Tibial artery (tissue), 4 donors: ENCODE measurements around the gene FRK.
"Not testable (repeated sequence)": the region's sequence is repeated elsewhere in the genome, so short reads cannot be mapped to it uniquely, and the experiment has no call there.

Source experiments
- DNase-seq, 2 donors: peaks; one replicate each; pipeline ENCODE4 v3.0.0-alpha.2; 2019
- H3K27ac ChIP-seq, 2 donors: fragments of 200-600 bp; sonication (generic) in 1 of 2; 1 replicate in 1 of 2; 2 replicates in 1 of 2; pipeline ENCODE4 v1.5.1; 2018 to 2019; ENCODE audit warnings: mild to moderate bottlenecking in 1 of 2
- H3K27me3 ChIP-seq, 2 donors: fragments of 200-600 bp; sonication (generic) in 1 of 2; one replicate each; pipeline versions ENCODE4 v1.5.1 to v1.6.0; 2016 to 2019
- H3K36me3 ChIP-seq, 3 donors: fragments of 200-600 bp; sonication (generic) in 2 of 3; one replicate each; pipeline ENCODE4 v1.5.1; 2016 to 2019; ENCODE audit warnings: mild to moderate bottlenecking in 2 of 3
- H3K4me1 ChIP-seq, 4 donors: fragments of 200-600 bp; sonication (generic) in 2 of 4; 1 replicate in 3 of 4; 2 replicates in 1 of 4; pipeline ENCODE4 v1.5.1; 2016 to 2019
- H3K4me3 ChIP-seq, 2 donors: fragments of 200-600 bp; sonication (generic) in 1 of 2; 1 replicate in 1 of 2; 2 replicates in 1 of 2; pipeline ENCODE4 v1.5.1; 2018 to 2019; ENCODE audit warnings: mild to moderate bottlenecking in 2 of 2
- H3K9me3 ChIP-seq, 3 donors: fragments of 200-600 bp; sonication (generic) in 1 of 3; one replicate each; pipeline ENCODE4 v1.5.1; 2016 to 2019
- intact Hi-C: fragments of 100-400 bp; cut with DNase I; formaldehyde crosslinking; loops from one replicate; pipeline ENCODE4 v1.15.0; 2023; ENCODE audit warnings: low total_unique reads
- TF ChIP-seq, protein P1 (sequence below), 2 experiments: fragments of 200-600 bp in 1 of 2; fragments of 450-650 bp in 1 of 2; IDR thresholded peaks; one replicate each; pipeline ENCODE4 v1.5.1; 2017 to 2019; ENCODE audit warnings: antibody characterized with exemption in 2 of 2, mild to moderate bottlenecking in 1 of 2, moderate library complexity in 1 of 2

The FRK gene

GRCh38 chr6:115969207-115969929, 91.3 kb downstream of the FRK start:
- Histone ChIP-seq H3K36me3 (peaks cover 6 to 11% (median 8%) of the 10 kb centered on the region in 3 donors), H3K27me3 (no peaks in the 10 kb centered on the region), H3K9me3 (no peaks in the 10 kb centered on the region), H3K27ac (peak overlapping the region; percentile 58 to 59), H3K4me1 (peaks cover 0 to 50% (median 16%) of the 10 kb centered on the region in 4 donors), H3K4me3 (no peak overlapping the region)
- intact Hi-C loops: no loop called here
- no peak for DNase-seq
- TF ChIP-seq, protein P1, sequence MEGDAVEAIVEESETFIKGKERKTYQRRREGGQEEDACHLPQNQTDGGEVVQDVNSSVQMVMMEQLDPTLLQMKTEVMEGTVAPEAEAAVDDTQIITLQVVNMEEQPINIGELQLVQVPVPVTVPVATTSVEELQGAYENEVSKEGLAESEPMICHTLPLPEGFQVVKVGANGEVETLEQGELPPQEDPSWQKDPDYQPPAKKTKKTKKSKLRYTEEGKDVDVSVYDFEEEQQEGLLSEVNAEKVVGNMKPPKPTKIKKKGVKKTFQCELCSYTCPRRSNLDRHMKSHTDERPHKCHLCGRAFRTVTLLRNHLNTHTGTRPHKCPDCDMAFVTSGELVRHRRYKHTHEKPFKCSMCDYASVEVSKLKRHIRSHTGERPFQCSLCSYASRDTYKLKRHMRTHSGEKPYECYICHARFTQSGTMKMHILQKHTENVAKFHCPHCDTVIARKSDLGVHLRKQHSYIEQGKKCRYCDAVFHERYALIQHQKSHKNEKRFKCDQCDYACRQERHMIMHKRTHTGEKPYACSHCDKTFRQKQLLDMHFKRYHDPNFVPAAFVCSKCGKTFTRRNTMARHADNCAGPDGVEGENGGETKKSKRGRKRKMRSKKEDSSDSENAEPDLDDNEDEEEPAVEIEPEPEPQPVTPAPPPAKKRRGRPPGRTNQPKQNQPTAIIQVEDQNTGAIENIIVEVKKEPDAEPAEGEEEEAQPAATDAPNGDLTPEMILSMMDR (IDR thresholded peaks at IDR 0.05): no peak

GRCh38 chr6:115960286-115960685, 100.4 kb downstream of the FRK start:
- DNase-seq, H3K27ac ChIP-seq, H3K4me3 ChIP-seq, intact Hi-C loops, H3K9me3 ChIP-seq, H3K4me1 ChIP-seq, H3K36me3 ChIP-seq, H3K27me3 ChIP-seq: not testable (repeated sequence)

DNA sequence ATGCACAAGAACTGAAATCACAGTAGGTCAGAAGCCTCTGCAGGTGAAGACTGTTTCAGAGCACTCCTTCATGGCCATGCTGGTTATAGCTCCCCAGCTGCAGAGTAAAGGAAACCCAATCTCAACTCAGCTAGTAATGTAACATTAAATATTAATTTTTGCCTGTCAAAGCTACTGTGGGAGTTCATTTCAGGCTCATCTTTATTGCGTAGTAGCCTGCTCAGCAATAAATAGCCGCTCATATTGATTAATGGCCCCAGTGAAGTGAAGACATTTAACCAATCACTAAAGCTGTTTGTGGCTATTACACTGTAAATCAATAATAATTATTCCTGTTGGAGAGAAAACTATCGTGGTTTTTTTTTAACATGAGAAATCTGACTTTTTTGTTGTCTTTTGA, 101.7 kb downstream of the FRK start:
- DNase-seq: no peak
- Histone ChIP-seq H3K27ac (peak overlapping the region in 1 of 2 donors; percentile 10), H3K4me1 (peaks cover 0 to 10% (median 0%) of the 10 kb centered on the region in 4 donors), H3K9me3 (no peaks in the 10 kb centered on the region), H3K36me3 (peaks cover 0 to 10% (median 0%) of the 10 kb centered on the region in 3 donors), H3K4me3 (no peak overlapping the region), H3K27me3 (no peaks in the 10 kb centered on the region)
- intact Hi-C loops: no loop called here
- TF ChIP-seq, protein P1 (IDR thresholded peaks at IDR 0.05): no peak

DNA sequence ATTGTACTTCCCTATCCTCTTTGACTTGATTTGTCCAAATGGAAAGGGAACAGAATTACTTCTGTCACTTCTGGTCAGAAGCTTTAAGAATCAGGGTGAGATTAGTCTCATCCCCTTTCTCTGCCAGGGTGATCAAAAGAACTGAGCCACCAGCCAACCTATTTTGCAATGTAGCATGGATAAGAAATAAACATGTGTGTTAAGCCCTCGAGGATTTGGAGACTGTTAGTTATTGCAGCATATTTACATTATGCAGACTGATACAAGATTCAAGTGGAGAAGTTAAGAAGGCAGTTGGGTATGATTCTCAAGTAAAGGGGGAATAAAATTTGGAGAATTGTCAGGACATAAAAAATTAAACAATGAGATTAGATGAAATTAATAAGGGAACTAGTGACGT, 106.0 kb downstream of the FRK start:
- intact Hi-C loops: no loop called here
- Histone ChIP-seq H3K9me3 (no peaks in the 10 kb centered on the region), H3K4me3 (no peak overlapping the region), H3K4me1 (peaks cover 0 to 10% (median 0%) of the 10 kb centered on the region in 4 donors), H3K36me3 (peaks cover 0 to 16% (median 10%) of the 10 kb centered on the region in 3 donors), H3K27ac (no peak overlapping the region), H3K27me3 (no peaks in the 10 kb centered on the region)
- TF ChIP-seq, protein P1 (IDR thresholded peaks at IDR 0.05): no peak
- DNase-seq: no peak

DNA sequence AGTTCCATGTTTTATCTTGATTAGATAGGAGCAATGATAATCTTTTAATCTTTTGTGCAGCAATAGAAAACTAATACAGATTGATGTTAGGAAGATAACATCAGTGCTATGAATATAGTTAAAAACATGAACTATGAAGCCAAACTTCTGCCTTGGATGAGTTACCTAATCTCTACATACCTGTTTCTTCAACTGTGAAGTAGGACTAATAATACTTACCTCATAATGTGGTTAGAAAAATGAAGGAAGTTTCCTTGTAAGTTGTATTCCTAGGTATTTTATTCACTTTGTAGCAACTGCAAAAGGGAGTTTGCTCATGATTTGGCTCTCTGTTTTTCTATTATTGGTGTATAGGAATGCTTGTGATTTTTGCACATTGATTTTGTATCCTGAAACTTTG, 111.9 kb downstream of the FRK start:
- H3K27me3 ChIP-seq: no peaks in the 10 kb centered on the region
- no peaks in the 10 kb centered on the region for H3K9me3 ChIP-seq
- no peaks in the 10 kb centered on the region for H3K4me1 ChIP-seq
- TF ChIP-seq, protein P1 (IDR thresholded peaks at IDR 0.05): no peak
- no peak overlapping the region for H3K27ac ChIP-seq
- peaks cover 6 to 30% (median 10%) of the 10 kb centered on the region in 3 donors for H3K36me3 ChIP-seq
- DNase-seq: no peak
- intact Hi-C loops: no loop called here
- H3K4me3 ChIP-seq: no peak overlapping the region

GRCh38 chr6:115947966-115948541, 112.6 kb downstream of the FRK start:
- TF ChIP-seq, protein P1 (IDR thresholded peaks at IDR 0.05): no peak
- no peak for DNase-seq
- Histone ChIP-seq H3K27me3 (no peaks in the 10 kb centered on the region), H3K4me3 (no peak overlapping the region), H3K27ac (no peak overlapping the region), H3K36me3 (peaks cover 8 to 35% (median 9%) of the 10 kb centered on the region in 3 donors), H3K9me3 (no peaks in the 10 kb centered on the region), H3K4me1 (no peaks in the 10 kb centered on the region)
- intact Hi-C loops: no loop called here
